Gastrocnemius medialis (tissue), 4 donors: ENCODE data around the gene RASA3.
"Not testable (repeated sequence)": the region's sequence is repeated elsewhere in the genome, so short reads cannot be mapped to it uniquely, and the experiment has no call there.

Experiments
- POLR2A ChIP-seq, 2 donors: fragments of 450-650 bp; IDR thresholded peaks; one replicate each; pipeline ENCODE4 v1.6.1; 2017; ENCODE audit warnings: antibody characterized with exemption in 2 of 2, mild to moderate bottlenecking in 2 of 2, moderate library complexity in 2 of 2
- TF ChIP-seq, protein P1 (sequence below), 5 experiments: fragments of 450-650 bp in 3 of 5; fragments of 200-600 bp in 2 of 5; sonication (generic) in 2 of 5; IDR thresholded peaks in 4 of 5; conservative IDR thresholded peaks in 1 of 5; 1 replicate in 4 of 5; 2 replicates in 1 of 5; pipeline ENCODE4 v1.5.1; 2016 to 2019; ENCODE audit warnings: antibody characterized with exemption in 5 of 5, mild to moderate bottlenecking in 3 of 5, moderate library complexity in 3 of 5

DNA sequence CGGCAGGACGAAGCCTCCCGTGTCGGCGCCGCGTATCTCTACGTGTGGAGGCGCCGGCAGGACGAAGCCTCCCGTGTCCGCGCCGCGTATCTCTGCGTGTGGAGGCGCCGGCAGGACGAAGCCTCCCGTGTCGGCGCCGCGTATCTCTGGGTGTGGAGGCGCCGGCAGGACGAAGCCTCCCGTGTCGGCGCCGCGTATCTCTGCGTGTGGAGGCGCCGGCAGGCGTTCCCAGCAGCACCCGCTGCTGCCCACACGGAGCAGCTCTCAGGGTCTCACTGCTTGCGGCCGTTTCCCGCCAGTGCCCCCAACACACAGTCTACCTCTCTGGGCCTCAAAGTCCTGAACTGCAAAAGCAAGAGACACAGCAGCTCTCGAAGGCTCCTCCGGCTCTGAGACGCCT is 56.6 kb downstream of the RASA3 start:
- TF ChIP-seq, protein P1, sequence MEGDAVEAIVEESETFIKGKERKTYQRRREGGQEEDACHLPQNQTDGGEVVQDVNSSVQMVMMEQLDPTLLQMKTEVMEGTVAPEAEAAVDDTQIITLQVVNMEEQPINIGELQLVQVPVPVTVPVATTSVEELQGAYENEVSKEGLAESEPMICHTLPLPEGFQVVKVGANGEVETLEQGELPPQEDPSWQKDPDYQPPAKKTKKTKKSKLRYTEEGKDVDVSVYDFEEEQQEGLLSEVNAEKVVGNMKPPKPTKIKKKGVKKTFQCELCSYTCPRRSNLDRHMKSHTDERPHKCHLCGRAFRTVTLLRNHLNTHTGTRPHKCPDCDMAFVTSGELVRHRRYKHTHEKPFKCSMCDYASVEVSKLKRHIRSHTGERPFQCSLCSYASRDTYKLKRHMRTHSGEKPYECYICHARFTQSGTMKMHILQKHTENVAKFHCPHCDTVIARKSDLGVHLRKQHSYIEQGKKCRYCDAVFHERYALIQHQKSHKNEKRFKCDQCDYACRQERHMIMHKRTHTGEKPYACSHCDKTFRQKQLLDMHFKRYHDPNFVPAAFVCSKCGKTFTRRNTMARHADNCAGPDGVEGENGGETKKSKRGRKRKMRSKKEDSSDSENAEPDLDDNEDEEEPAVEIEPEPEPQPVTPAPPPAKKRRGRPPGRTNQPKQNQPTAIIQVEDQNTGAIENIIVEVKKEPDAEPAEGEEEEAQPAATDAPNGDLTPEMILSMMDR (IDR thresholded peaks at IDR 0.05 in 4 of 5, conservative IDR thresholded peaks at IDR 0.05 in 1 of 5): not testable (repeated sequence)
- TF ChIP-seq POLR2A (IDR thresholded peaks at IDR 0.05): not testable (repeated sequence)
